GM19238 (cell line): ENCODE results near the gene RNU2-1.
"Not testable (repeated sequence)": the region's sequence is repeated elsewhere in the genome, so short reads cannot be mapped to it uniquely, and the experiment has no call there.

Experiments
- DNase-seq: peaks from one replicate; pipeline ENCODE4 v3.0.0; 2011; ENCODE audit warnings: low spot score; ENCODE audit not compliant: insufficient read length

The RNU2-1 gene

GRCh38 chr17:43216762-43217613 is 16.8 kb downstream of the RNU2-1 start:
- DNase-seq: no peak

GRCh38 chr17:43216369-43216761 is 17.4 kb downstream of the RNU2-1 start:
- DNase-seq: no peak

DNA sequence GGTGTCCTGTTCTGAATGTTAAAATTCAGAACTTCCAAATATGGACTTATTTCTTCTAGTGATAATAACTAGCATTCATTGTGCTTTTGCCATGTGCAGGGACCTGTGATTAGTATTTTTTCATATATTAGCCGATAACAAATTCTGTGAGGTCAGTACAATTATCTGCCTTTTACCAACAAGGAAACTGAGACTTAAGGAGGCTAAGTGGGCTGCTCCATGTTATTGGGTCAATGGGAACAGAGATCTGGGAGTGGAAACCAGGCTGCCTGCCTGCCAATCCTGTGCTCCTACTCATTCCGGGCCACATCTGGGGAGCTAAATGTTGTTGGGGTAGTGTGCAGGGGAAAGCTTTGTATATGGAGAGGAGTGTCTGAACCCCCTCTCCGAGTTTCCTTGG is 18.4 kb downstream of the RNU2-1 start:
- no peak for DNase-seq

DNA sequence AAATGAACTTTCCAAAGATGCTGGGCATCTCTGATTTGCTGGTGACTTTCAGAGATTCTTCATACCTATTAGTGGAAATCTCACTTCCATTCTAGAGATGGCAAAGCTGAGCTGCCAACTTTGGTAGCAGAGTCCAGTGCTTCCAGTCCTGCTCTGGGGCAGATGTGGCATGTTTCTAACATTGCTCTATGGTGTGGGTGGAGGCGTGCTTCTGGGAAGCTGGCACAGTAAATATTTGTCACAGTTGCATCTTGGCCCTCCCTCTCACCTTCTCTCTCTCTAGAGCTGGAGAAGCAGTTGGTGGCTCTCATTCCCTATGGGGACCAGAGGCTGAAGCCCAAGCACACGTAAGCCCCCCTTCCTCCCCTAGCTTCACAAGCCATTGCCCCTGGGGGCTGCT is 20.2 kb downstream of the RNU2-1 start:
- no peak for DNase-seq

GRCh38 chr17:43212641-43213490 is 20.9 kb downstream of the RNU2-1 start:
- DNase-seq: no peak

GRCh38 chr17:43211480-43212402 is 22.0 kb downstream of the RNU2-1 start, which contains the start of gene TMEM106A:
TMEM106A (plus strand) TSS chr17:43211875; CDS start chr17:43213042, 1,167 bp downstream.
- DNase-seq: peak; percentile 85

DNA sequence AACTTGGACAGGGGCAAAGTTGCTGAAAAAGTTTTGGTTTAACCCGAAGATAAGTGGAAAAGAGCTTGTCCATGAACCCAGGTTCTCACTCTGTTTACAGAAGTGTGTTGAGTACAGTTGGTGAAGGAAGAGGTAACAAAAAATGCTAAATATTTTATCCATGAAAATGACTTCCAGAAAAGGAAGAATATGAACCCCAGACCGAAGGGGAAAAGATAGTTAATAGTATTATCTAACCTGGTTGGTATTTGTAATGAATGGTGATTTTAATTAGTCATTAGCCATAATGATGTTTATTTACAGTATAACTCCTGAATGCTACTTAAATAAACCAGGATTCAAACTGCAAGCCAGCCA is 22.7 kb downstream of the RNU2-1 start:
- DNase-seq: no peak

GRCh38 chr17:43210576-43210975 is 23.2 kb downstream of the RNU2-1 start:
- DNase-seq: no peak

- DNase-seq: not testable (repeated sequence)
These were observed 30.8 kb downstream of the RNU2-1 start for GRCh38 chr17:43203013-43203412.

GRCh38 chr17:43200127-43200526 is 33.6 kb downstream of the RNU2-1 start:
- no peak for DNase-seq

GRCh38 chr17:43199633-43200032 is 34.1 kb downstream of the RNU2-1 start:
- DNase-seq: no peak

GRCh38 chr17:43193251-43193650 is 40.5 kb downstream of the RNU2-1 start:
- no peak for DNase-seq

DNA sequence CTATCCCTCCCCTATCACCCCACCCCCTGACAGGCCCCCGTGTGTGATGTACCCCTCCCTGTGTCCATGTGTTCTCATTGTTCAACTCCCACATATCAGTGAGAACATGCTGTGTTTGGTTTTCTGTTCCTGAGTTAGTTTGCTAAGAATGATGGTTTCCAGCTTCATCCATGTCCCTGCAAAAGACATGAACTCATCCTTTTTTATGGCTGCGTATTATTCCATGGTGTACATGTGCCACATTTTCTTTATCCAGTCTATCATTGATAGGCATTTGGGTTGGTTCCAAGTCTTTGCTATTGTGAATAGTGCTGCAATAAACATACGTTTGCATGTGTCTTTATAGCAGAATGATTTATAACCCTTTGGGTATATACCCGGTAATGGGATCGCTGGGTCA is 47.1 kb downstream of the RNU2-1 start:
- DNase-seq: not testable (repeated sequence)

- no peak for DNase-seq
These were observed 49.9 kb downstream of the RNU2-1 start for GRCh38 chr17:43183921-43184320.
